OCI-LY7 (cell line): ENCODE measurements around the gene ART1. TPM values are rescaled to one million over a fixed set of nuclear protein-coding genes. Genes with fewer than 3 reads are reported as not detected.

Experiments
- BruUV-seq: library from RNA; stranded (reverse); fragments of 400-500 nt; replicated peaks from 2 replicates; lab custom pipeline; 2021; lab: Mats Ljungman, UMichigan
- CTCF ChIA-PET: fragments of 300-600 bp; sonication (Branson Sonifier 250); formaldehyde crosslinking; loops from one replicate; lab custom pipeline; 2022; ENCODE audit warnings: antibody characterized with exemption; ENCODE audit not compliant: unreplicated experiment; lab: Charles Lee
- POLR2A ChIA-PET: fragments of 300-600 bp; sonication (Branson Sonifier 250); formaldehyde crosslinking; loops from one replicate; lab custom pipeline; 2022; ENCODE audit warnings: antibody characterized with exemption; lab: Charles Lee
- DNase-seq: peaks from one replicate; pipeline ENCODE4 v3.0.0-alpha.2; 2015; ENCODE audit warnings: low spot score
- H2AFZ ChIP-seq: fragments of 200-600 bp; sonication (generic), shearing (Covaris generic); 2 replicates; pipeline ENCODE4 v1.6.1; 2014; ENCODE audit warnings: mild to moderate bottlenecking, antibody characterized with exemption, low read length, moderate library complexity
- H3K27ac ChIP-seq: fragments of 200-600 bp; sonication (generic); 2 replicates; pipeline ENCODE4 v1.5.1; 2014; ENCODE audit warnings: mixed run types, low read depth, mild to moderate bottlenecking, moderate library complexity, low read length, inconsistent platforms; ENCODE audit not compliant: poor library complexity, severe bottlenecking
- H3K36me3 ChIP-seq: fragments of 200-600 bp; sonication (generic); 2 replicates; pipeline ENCODE4 v1.6.1; 2014; ENCODE audit warnings: mild to moderate bottlenecking, antibody characterized with exemption, low read length, moderate library complexity, mixed read lengths; ENCODE audit not compliant: insufficient read depth
- H3K4me1 ChIP-seq: fragments of 200-600 bp; sonication (generic); 2 replicates; pipeline ENCODE4 v1.5.1; 2014; ENCODE audit warnings: mild to moderate bottlenecking, low read length; ENCODE audit not compliant: insufficient read depth, poor library complexity, severe bottlenecking
- H3K4me2 ChIP-seq: fragments of 200-600 bp; sonication (generic); 2 replicates; pipeline ENCODE4 v1.6.1; 2014; ENCODE audit warnings: mild to moderate bottlenecking, low read length
- H3K4me3 ChIP-seq: fragments of 200-600 bp; sonication (generic); 2 replicates; pipeline ENCODE4 v1.5.1; 2014; ENCODE audit warnings: mild to moderate bottlenecking, low read depth, low read length; ENCODE audit not compliant: poor library complexity, severe bottlenecking
- H3K79me2 ChIP-seq: fragments of 200-600 bp; sonication (generic); 2 replicates; pipeline ENCODE4 v1.6.1; 2016; ENCODE audit warnings: low read depth, mild to moderate bottlenecking, low read length, moderate library complexity, mixed read lengths; ENCODE audit not compliant: insufficient read depth
- H3K9me2 ChIP-seq: fragments of 200-600 bp; sonication (generic); 2 replicates; pipeline ENCODE4 v1.6.1; 2016; ENCODE audit warnings: mild to moderate bottlenecking, low read length, mixed read lengths; ENCODE audit not compliant: insufficient read depth
- H3K9me3 ChIP-seq: fragments of 200-600 bp; sonication (generic); 2 replicates; pipeline ENCODE4 v1.6.1; 2014; ENCODE audit warnings: mild to moderate bottlenecking, mixed run types, low read length, mixed read lengths
- H4K20me1 ChIP-seq: fragments of 200-600 bp; sonication (generic); 2 replicates; pipeline ENCODE4 v1.6.1; 2014; ENCODE audit warnings: mild to moderate bottlenecking, antibody characterized with exemption, low read length, moderate library complexity, mixed read lengths; ENCODE audit not compliant: insufficient read depth
- CTCF ChIP-seq: fragments of 200-600 bp; sonication (generic); conservative IDR thresholded peaks from 2 replicates; pipeline ENCODE4 v1.5.1; 2014; ENCODE audit warnings: mild to moderate bottlenecking, antibody characterized with exemption, low read length, moderate library complexity, mixed read lengths
- EZH2phosphoT487 ChIP-seq: fragments of 200-600 bp; sonication (generic); IDR thresholded peaks from 2 replicates; pipeline ENCODE4 v1.6.1; 2018; ENCODE audit warnings: low read depth, borderline replicate concordance, mild to moderate bottlenecking, mixed run types, antibody characterized with exemption, low read length, moderate library complexity, mixed read lengths
- intact Hi-C: fragments of 100-400 bp; cut with micrococcal nuclease; formaldehyde crosslinking; loops from one replicate; pipeline ENCODE4 v1.10.0; 2022; ENCODE audit not compliant: unreplicated experiment
- total RNA-seq, 2 experiments: library from RNA; depleted of rRNA in 1 of 2; stranded (reverse); fragments of >200 nt in 1 of 2; shearing (Covaris generic) in 1 of 2; gene quantifications; 2 replicates each; pipeline ENCODE4 v1.2.3, GENCODE V29; 2014 to 2022

Gene ART1
- total RNA-seq, 2 experiments from 2014 or later, result not detected

GRCh38 chr11:3664032-3664630 lies 19.2 kb downstream of the ART1 start:
- no peak overlapping the region for H3K27ac ChIP-seq
- H3K4me2 ChIP-seq, result no peak overlapping the region
- H3K9me2 ChIP-seq, result no peaks in the 10 kb centered on the region
- no peaks in the 10 kb centered on the region for H3K4me1 ChIP-seq
- ChIA-PET CTCF (no interaction called here), POLR2A (interaction anchor here (0.6 kb wide), 1 partner anchor 9 kb away, joined by 7 read pairs; no protein-coding TSS in a partner anchor)
- H3K9me3 ChIP-seq, result no peaks in the 10 kb centered on the region
- no peaks in the 10 kb centered on the region for H3K79me2 ChIP-seq
- no TSS peak for BruUV-seq
- peaks cover 16% of the 10 kb centered on the region; the same call in 1 of the 2 replicates for H3K36me3 ChIP-seq
- DNase-seq, result no peak
- no peak overlapping the region for H3K4me3 ChIP-seq
- TF ChIP-seq CTCF, result no peak
- TF ChIP-seq EZH2phosphoT487, result no peak
- H2AFZ ChIP-seq, result no peak overlapping the region
- intact Hi-C loops, result no loop called here
- no peaks in the 10 kb centered on the region for H4K20me1 ChIP-seq

DNA sequence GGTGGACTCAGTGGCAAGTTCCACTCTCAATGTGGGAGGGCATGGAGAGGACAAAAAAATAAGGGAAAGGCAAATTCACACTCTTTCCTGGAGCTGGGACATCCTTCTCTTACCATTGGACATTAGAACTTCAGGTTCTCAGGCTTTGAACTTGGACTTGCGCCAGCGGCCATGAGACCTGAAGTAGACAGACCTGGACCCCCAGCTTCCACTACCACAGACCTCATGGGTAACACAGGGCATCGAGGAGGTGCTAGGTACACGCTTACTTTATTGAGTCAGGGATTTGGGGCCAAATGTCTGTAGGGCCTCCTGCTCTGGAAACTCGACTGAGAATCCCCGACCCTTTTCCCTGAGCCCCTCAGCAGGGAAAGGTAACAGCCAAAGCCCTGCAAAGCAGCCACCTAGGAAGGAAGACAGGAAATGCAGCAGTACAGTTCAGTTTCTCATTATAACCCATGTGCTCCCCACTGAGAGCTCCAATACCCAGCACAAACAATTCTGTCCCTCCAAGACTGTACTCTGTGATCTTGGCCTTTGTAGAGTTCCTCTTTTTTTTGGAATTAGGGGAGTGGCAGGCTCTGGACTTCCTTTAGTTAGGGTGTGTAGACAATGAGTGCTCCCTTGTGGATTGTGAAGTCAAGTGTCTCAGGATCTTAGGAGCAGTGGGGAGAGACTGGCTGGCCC lies 20.6 kb downstream of the ART1 start:
- POLR2A ChIA-PET, result no interaction called here

More for the DNA sequence above, 20.6 kb downstream of the ART1 start:
- no peak for DNase-seq
- TF ChIP-seq CTCF (no peak), EZH2phosphoT487 (no peak)
- no TSS peak for BruUV-seq
- Histone ChIP-seq H3K36me3 (peaks cover 28% of the 10 kb centered on the region), H3K4me3 (no peak overlapping the region), H3K9me2 (no peaks in the 10 kb centered on the region), H3K79me2 (no peaks in the 10 kb centered on the region), H4K20me1 (no peaks in the 10 kb centered on the region), H3K27ac (no peak overlapping the region), H3K9me3 (no peaks in the 10 kb centered on the region), H2AFZ (no peak overlapping the region), H3K4me2 (no peak overlapping the region), H3K4me1 (no peaks in the 10 kb centered on the region)
- CTCF ChIA-PET, result no interaction called here
- intact Hi-C loops, result no loop called here
